Subcutaneous adipose tissue (tissue), 4 donors: ENCODE results near the gene PHLDA2. TPM values are rescaled to one million over a fixed set of nuclear protein-coding genes. Genes with fewer than 3 reads are reported as not detected.

Source experiments
- total RNA-seq, 4 donors: library from RNA; depleted of rRNA; stranded (reverse); fragments of >200 nt; gene quantifications; one replicate each; pipeline ENCODE4 v1.1.0, GENCODE V29; 2016
- TF ChIP-seq, protein P1 (sequence below): fragments of 450-650 bp; IDR thresholded peaks from one replicate; pipeline ENCODE4 v1.5.1; 2016; ENCODE audit warnings: low read depth, mild to moderate bottlenecking, control low read depth, antibody characterized with exemption, moderate library complexity

The PHLDA2 gene
- total RNA-seq, 4 donors from 2014 or later = 1.2 to 1.8 TPM; not detected in 2

DNA sequence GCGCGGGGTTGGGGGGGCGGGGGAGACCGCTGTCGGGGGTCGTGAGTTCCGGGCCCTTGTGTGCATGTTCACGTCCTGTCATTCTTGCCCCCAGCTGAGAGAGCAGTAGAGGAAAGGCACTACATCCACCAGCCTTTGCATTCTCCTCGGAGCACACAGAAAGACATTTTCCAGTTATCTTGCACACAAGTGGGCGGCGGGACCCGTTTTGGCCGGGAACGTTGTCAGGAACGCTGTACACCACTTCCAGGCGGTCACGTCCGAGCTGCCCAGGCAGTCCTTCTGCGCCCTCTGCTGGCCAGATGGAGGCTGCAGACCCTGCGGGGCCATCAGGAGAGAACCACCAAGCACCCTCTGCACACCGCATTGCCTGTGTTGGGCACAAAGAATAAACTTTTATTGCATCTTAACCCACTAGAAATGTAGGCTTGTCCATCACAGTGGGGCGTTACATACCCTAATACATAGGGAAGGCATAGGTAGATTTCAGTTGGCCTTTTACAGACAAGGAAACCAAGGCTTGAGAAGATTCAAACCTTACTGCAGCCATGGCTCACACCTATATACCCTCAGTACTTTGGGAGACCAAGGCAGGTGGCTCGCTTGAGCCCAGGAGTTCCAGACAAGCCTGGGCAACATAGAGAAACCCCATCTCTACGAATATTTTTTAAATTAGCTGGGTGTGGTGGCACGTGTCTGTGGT is 40.8 kb downstream of the PHLDA2 start:
- TF ChIP-seq, protein P1, sequence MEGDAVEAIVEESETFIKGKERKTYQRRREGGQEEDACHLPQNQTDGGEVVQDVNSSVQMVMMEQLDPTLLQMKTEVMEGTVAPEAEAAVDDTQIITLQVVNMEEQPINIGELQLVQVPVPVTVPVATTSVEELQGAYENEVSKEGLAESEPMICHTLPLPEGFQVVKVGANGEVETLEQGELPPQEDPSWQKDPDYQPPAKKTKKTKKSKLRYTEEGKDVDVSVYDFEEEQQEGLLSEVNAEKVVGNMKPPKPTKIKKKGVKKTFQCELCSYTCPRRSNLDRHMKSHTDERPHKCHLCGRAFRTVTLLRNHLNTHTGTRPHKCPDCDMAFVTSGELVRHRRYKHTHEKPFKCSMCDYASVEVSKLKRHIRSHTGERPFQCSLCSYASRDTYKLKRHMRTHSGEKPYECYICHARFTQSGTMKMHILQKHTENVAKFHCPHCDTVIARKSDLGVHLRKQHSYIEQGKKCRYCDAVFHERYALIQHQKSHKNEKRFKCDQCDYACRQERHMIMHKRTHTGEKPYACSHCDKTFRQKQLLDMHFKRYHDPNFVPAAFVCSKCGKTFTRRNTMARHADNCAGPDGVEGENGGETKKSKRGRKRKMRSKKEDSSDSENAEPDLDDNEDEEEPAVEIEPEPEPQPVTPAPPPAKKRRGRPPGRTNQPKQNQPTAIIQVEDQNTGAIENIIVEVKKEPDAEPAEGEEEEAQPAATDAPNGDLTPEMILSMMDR = no peak

DNA sequence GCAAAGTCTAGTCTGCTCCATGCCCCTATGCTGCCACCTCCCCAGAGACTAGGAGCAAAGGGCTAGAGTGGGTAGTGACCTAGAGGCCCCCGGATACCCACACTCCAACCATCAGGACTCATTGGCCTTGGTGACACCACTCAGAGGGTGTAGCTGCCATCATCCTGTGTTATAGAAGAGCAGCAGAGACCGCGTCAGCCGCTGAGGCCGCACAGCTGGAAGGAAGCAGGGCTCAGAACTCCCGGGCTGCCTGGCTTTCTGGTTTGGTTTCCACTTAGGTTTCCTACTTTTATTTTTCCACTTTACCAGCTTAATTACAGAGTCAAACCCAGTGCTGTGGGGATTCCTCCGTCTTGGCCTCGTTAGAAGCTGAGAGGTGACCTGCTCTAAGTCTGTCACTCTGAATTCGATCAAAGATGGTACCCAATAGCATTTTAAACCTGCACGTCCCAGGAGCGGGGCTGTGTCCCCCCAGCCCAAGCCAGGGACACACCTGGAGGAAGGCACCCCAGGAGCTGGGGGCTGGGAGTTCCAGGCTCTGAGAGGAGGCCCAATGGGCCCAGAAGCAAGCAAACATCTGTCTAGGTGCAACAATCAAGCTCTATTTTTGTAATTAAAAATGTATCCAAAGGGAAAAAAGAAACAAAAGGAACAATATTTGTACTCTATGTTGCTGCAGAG is 41.6 kb downstream of the PHLDA2 start:
- TF ChIP-seq, protein P1 = no peak

DNA sequence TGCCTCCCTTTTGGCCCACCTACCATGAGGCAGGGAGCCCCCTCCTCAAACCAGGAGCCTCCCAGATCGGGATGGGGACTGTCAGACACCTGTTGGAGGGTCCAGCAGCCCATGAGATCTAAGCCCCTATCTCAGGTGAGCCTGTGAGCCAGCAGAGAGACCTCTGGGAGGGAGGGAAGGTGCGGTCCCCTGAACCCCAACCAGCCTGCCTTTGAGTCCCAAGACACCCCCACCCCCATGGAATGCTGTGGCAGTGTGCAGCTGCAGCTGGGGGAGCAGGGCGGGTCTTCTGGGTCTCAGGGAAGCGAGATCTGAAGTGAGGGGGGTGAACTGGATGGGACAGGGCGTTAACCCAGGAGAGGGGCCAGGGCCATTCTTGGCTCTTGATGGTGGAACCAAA is 42.3 kb downstream of the PHLDA2 start:
- TF ChIP-seq, protein P1 = no peak

DNA sequence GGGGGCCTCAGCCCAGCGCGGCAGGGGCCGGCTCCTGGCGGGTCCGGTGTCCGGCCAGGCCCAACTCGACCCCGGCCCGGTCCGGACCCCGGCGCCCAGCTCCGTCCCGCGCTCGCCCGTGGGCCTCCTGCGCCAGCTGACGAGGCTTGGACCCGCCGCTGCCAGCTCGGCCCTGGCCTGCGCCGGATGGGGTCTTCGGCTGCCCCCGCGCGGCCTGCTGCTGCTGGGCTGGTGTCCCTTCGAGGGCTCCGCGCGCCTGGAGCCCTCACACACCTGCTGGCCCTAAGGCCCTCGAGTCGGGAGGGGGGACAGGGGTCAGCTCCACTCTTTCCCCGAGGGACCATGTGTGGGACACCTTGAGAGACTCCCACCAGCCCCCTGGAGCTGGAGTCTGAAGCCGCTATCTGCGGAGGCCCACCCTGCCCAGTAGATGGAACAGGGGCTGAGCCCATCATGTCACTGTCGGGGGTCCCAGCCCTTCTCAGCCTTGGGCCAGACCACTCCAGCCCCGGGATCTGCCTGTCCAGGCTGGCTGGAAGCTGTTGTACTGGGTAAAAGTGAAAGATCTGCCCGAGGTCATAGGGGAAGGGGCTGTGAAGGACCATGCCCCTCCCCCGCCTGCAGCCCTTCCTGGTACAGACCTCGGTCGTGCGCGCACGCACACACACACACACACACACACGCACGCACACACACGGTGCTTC is 42.9 kb downstream of the PHLDA2 start:
- TF ChIP-seq, protein P1 = no peak

DNA sequence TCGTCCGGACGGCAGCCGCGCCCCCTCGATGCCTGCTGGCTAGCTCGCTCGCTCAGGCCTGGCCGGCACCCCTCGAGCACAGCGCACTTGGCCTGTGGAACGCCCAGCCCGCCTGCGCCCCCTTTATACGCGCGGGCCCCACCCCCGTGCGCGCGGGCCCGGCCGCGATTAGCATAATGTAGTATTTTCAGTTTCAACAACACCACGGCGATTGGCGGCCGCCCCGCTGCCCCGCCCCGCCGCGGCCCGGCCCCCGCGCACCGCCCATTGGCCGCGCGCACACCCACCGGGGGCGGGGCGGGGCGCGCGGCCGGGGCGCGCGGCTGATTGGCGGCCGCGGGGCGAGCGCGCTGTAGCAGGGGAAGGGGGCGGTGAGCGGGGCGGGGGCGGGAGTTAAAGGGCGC is 43.5 kb downstream of the PHLDA2 start, which contains the start of gene CDKN1C:
CDKN1C (minus strand) TSS at position 98 of the 404 bp plus-strand sequence. CDS start 319 bp downstream, outside the sequence.
- TF ChIP-seq, protein P1 = no peak

DNA sequence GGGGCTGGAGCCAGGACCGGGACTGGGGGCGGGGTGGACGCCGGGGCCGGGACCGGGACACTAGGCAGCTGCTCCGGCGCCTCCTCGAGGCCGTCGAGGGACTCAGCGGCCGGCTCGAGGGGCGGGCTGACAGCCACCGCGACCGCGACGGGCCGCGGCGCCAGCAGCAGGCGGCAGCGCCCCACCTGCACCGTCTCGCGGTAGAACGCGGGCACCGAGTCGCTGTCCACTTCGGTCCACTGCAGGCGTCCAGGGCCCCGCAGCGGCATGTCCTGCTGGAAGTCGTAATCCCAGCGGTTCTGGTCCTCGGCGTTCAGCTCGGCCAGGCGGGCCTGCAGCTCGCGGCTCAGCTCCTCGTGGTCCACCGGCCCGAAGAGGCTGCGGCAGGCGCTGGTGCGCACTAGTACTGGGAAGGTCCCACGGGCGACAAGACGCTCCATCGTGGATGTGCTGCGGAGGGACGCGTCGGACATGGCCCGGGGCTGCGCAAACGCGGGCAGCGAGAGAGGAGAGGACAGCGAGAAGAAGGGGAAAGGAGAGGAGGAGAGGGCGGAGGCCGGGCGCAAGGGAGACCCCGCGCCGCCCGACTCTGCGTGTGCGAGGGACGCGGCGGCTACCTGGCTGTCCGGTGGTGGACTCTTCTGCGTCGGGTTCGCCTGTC is 44.1 kb downstream of the PHLDA2 start:
- TF ChIP-seq, protein P1 = no peak
